ENCODE results near the gene CERS6.
"Not testable (repeated sequence)": the region's sequence is repeated elsewhere in the genome, so short reads cannot be mapped to it uniquely, and the experiment has no call there.

The CERS6 gene

GRCh38 chr2:168742258-168742932 lies 286.3 kb downstream of the CERS6 start:
- DNase-seq: no peak

- no peak for DNase-seq
These were observed 288.8 kb downstream of the CERS6 start for GRCh38 chr2:168744844-168745243.

DNA sequence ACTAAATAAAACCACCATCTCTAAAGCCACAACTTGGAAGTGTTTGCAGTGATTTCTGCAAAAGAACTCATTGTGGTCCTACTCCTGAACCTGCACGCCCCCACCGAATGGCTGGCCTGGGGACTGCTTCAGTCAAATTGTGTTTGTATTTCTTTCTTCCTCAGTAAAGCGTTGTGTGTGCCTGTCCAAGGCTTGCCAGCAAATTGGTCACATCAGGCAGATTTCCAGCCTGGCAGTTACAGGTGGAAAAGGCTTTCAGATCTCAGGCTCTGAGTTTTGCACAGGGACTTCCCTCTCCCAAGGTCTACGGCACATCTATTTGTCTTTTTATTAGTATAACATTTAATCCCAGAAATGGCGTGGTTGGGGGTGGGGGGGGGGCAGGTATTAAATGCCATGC lies 292.4 kb downstream of the CERS6 start:
- DNase-seq: no peak

DNA sequence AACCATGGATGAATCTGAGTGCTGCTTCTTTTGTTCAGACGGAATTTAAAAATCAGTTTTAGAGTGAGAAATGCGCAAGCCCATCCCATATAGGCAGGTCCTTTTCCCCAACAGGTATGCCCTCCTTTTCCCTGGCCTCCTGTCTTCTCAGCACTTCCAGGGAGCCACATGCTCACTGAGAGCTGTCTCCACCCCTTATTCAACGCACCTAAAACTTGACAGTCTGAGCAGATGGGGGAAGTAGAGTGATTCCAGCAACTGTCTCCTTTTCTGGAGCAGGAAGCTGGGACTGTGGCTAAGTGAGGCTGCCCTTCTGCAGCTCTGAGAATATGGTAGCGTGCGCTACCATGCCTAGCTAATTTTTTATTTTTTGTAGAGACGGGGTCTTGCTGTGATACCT lies 293.2 kb downstream of the CERS6 start:
- no peak for DNase-seq

DNA sequence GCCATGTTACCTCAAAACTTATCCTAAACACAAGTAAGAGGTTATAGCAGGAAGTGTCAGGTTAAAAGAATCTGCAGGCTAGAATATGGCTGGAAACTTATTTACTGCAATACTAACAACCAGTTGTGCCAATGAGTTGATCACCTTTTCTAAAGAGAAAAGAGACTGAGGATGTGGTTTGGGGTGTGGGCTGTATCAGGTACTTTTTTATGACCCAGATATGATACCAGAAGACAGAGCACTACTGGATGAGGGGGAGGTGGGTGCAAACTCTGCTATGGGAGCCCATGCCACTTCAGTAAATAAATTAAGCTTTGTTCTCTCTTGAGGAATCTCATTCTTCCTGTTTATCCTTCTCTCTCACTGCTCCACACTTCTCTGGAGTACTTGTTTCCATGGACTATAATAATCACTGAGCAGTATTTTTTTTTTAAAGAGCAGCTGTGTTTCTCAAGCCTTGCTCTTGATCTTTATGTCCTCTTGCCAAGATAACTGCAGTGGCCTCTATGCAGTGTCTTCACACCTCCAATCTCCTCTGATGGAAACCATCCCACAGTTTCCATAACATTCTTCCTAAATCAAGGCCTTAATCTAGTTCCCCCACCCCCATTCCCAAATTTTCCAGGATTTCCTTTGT lies 295.1 kb downstream of the CERS6 start:
- peak; percentile 6 to 20 for DNase-seq

GRCh38 chr2:168752361-168752760 lies 296.3 kb downstream of the CERS6 start:
- no peak for DNase-seq

DNA sequence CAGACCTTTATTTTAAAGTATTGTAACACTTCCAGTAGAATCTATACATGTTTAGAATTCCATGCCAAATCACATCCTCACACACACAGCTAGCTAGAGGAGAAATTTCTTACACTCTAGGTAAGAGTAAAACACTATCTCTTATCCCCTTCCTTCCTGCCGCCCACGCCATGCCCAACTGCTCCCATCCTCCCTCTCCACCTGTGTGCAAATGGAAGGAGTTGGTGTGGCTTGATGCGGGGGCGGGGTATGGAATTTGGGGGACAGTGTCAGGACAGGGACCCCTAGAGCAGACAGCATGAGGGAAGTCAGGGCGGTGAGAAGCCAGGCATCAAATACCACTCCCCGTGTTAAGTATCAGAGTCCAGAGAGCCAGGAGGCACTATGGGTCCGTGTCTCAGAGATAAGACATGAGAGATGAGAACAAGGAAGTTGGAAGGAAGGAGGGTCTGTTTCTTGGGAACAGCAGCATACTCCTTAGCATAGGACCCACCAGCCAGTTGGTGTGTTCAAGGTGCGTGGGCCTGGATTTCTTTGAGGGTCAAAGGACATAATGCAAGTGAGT lies 297.8 kb downstream of the CERS6 start:
- DNase-seq: no peak

GRCh38 chr2:168757223-168757622 lies 301.2 kb downstream of the CERS6 start:
- no peak for DNase-seq

DNA sequence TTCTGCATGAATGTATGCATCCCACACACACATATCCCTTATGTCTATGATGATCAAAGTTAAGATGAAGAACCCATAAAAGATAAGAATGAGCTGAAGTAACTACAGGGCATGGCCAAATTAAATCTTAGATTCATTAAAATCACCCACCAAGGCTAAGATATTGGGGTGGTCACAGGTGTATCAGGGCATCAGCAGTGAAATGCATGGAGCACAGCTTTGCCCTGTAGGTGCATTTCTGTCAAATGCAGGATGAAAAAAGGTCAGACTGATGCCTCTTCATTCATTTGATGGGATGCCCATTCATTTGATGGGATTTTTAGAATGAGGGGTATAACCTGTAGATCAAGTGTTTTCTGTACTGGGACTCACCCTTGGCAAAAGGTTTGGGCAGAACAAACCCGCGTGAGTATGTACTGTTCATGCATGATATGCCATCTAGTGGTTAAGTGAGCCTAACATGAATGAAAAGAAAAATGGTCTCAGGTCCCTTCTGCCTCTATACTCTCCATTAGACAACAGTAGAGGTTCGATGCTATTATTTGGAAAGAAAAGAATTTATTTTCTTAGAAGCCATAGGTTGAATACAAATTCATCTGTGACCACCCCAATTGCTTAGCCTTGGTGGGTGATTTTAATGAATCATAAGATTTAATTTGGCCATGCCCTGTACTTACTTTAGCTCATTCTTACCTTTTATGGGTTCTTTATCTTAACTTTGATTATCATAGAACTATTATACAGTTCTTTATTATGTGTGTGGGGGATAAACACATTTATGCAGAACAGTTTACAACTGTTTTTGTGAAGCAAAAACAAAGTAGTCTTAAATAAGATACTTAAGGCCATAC lies 303.1 kb downstream of the CERS6 start:
- peak in 1 of 2 donors; percentile 12 for DNase-seq

DNA sequence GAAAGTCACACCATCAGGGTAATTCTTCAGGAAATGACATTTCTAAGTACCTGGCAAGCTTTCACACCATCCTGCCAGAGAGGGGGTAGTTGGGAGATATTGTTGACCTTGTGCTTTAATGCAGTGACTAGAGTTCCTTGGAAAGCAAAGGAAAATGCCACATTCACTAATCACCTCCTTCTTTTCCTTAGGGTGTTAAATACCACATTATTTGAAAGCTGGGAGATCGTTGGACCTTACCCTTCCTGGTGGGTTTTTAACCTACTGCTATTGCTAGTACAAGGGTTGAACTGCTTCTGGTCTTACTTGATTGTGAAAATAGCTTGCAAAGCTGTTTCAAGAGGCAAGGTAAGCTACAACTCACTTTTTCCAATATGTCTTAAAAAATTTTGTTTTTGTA lies 309.3 kb downstream of the CERS6 start:
- DNase-seq: no peak

GRCh38 chr2:168766600-168766999 lies 310.5 kb downstream of the CERS6 start:
- no peak for DNase-seq

- DNase-seq: no peak
These were observed 311.2 kb downstream of the CERS6 start for GRCh38 chr2:168767258-168767657.

GRCh38 chr2:168768357-168768756 lies 312.3 kb downstream of the CERS6 start:
- not testable (repeated sequence) for DNase-seq

- no peak for DNase-seq
These were observed 314.7 kb downstream of the CERS6 start for GRCh38 chr2:168770796-168771195.

- DNase-seq: no peak
These were observed 316.6 kb downstream of the CERS6 start for GRCh38 chr2:168772704-168773103.

- DNase-seq: no peak
These were observed 317.1 kb downstream of the CERS6 start for GRCh38 chr2:168773128-168773527.

- peak; percentile 23 to 44 for DNase-seq
These were observed 317.8 kb downstream of the CERS6 start for GRCh38 chr2:168773719-168774521.

GRCh38 chr2:168775837-168776236 lies 319.8 kb downstream of the CERS6 start:
- DNase-seq: no peak

GRCh38 chr2:168780669-168781071 lies 324.6 kb downstream of the CERS6 start:
- DNase-seq: no peak

DNA sequence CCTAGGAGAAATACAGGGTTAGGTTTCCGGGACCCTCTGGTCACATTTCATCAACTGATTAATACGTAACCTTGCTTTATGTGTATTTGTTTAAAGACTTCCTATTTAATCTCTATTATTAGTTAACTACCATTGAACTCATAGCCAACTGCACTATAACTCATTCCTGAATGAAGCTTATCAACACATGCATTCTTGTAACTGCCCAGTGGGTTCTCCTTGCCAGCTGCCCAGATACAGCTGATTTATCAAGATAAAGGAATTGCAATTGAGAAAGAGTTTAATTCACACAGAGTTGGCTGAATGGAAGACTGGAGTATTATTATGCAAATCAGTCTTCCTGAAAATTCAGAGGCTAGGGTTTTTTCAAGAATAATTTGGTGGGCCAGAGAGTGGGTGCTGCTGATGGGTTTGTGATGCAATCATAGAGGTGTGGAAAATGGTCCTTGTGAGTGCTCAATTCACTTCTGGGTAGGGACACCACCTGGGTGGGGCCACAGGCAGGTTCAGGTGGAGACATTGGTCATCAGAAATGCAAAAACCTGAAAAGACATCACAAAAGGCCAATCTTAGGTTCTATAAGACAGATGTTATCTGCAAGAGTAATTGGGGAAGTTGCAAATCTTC lies 325.2 kb downstream of the CERS6 start:
- no peak for DNase-seq

GRCh38 chr2:168782271-168782670 lies 326.2 kb downstream of the CERS6 start:
- no peak for DNase-seq

GRCh38 chr2:168784993-168785392 lies 328.9 kb downstream of the CERS6 start:
- DNase-seq: no peak
